MV-4-11 (cell line): ENCODE measurements around the gene TBCC.

Source experiments
- DNase-seq: peaks from one replicate; lab custom pipeline; 2025; lab: John Stamatoyannopoulos, UW

Gene TBCC

GRCh38 chr6:42696526-42697267 is 49.2 kb downstream of the TBCC start:
- DNase-seq, result no peak

- DNase-seq, result no peak
Observed at GRCh38 chr6:42694586-42694985, 51.3 kb downstream of the TBCC start.
